ENCODE measurements around the gene KLHL29.

DNA sequence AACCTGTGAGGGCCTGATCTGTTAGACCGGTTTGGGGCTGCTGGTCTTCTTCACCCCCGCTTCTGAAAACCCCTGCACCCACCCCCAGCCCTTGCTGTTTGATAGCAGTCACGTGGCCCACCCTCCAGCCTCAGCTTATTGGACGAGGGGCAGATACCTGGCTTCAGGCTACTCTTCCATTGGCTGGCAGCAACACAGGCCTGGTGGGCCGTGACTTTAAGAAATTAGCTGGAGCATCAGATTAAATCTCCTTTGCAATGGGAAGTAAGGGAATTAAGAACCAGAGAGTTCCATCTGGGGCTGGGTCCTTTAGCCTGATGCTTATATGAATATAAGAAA lies 107.3 kb downstream of the KLHL29 start:
- no peak for TF ChIP-seq POLR2AphosphoS5 (IDR thresholded peaks at IDR 0.05)
- no peak for TF ChIP-seq CTCF (IDR thresholded peaks at IDR 0.05; ENCODE audit: poor library complexity, severe bottlenecking)
- TF ChIP-seq MXI1 (conservative IDR thresholded peaks at IDR 0.05; ENCODE audit: poor library complexity, severe bottlenecking): no peak
- TF ChIP-seq, protein P1, sequence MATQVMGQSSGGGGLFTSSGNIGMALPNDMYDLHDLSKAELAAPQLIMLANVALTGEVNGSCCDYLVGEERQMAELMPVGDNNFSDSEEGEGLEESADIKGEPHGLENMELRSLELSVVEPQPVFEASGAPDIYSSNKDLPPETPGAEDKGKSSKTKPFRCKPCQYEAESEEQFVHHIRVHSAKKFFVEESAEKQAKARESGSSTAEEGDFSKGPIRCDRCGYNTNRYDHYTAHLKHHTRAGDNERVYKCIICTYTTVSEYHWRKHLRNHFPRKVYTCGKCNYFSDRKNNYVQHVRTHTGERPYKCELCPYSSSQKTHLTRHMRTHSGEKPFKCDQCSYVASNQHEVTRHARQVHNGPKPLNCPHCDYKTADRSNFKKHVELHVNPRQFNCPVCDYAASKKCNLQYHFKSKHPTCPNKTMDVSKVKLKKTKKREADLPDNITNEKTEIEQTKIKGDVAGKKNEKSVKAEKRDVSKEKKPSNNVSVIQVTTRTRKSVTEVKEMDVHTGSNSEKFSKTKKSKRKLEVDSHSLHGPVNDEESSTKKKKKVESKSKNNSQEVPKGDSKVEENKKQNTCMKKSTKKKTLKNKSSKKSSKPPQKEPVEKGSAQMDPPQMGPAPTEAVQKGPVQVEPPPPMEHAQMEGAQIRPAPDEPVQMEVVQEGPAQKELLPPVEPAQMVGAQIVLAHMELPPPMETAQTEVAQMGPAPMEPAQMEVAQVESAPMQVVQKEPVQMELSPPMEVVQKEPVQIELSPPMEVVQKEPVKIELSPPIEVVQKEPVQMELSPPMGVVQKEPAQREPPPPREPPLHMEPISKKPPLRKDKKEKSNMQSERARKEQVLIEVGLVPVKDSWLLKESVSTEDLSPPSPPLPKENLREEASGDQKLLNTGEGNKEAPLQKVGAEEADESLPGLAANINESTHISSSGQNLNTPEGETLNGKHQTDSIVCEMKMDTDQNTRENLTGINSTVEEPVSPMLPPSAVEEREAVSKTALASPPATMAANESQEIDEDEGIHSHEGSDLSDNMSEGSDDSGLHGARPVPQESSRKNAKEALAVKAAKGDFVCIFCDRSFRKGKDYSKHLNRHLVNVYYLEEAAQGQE (IDR thresholded peaks at IDR 0.05; ENCODE audit: borderline replicate concordance): no peak
- no peak for TF ChIP-seq TAF1 (IDR thresholded peaks at IDR 0.05; ENCODE audit: low read depth)
- TF ChIP-seq EZH2 (IDR thresholded peaks at IDR 0.05; ENCODE audit: borderline replicate concordance, insufficient read depth, low read length, poor library complexity, severe bottlenecking): no peak
- TF ChIP-seq SMC3 (conservative IDR thresholded peaks at IDR 0.05; ENCODE audit: poor library complexity): no peak
- no peak for TF ChIP-seq EP300 (conservative IDR thresholded peaks at IDR 0.05; ENCODE audit: poor library complexity, severe bottlenecking)
